Type B pancreatic cell (in vitro differentiated cells): ENCODE measurements around the gene RAB38. TPM values are rescaled to one million over a fixed set of nuclear protein-coding genes. Genes with fewer than 3 reads are reported as not detected.

Source experiments
- DNase-seq: peaks from one replicate; pipeline ENCODE4 v3.0.0; 2021; ENCODE audit warnings: mixed read lengths; ENCODE audit not compliant: unreplicated experiment; ENCODE audit errors: extremely low spot score
- H3K27ac Mint-ChIP-seq: 2 replicates; pipeline ENCODE4 v1.8.0; 2021; ENCODE audit warnings: mild to moderate bottlenecking, mixed read lengths
- H3K27me3 Mint-ChIP-seq: 2 replicates; pipeline ENCODE4 v1.8.0; 2021; ENCODE audit warnings: mixed read lengths
- H3K36me3 Mint-ChIP-seq: 2 replicates; pipeline ENCODE4 v1.8.0; 2021; ENCODE audit warnings: mixed read lengths
- H3K4me1 Mint-ChIP-seq: one replicate; pipeline ENCODE4 v1.8.0; 2021; ENCODE audit warnings: mixed read lengths; ENCODE audit not compliant: unreplicated experiment
- H3K4me3 Mint-ChIP-seq: 2 replicates; pipeline ENCODE4 v1.8.0; 2021; ENCODE audit warnings: mild to moderate bottlenecking, mixed read lengths
- H3K9me3 Mint-ChIP-seq: 2 replicates; pipeline ENCODE4 v1.8.0; 2021; ENCODE audit warnings: mixed read lengths
- total RNA-seq: library from RNA; stranded (reverse); gene quantifications from 2 replicates; pipeline ENCODE4 v1.2.1, GENCODE V29; 2021; ENCODE audit warnings: low replicate concordance
- TF ChIP-seq, protein P1 (sequence below): fragments of 200-600 bp; sonication (generic); conservative IDR thresholded peaks from 2 replicates; pipeline ENCODE4 v1.5.0; 2021; ENCODE audit warnings: antibody characterized with exemption, mild to moderate bottlenecking

RAB38 gene
- total RNA-seq, 1 donor from 2014 or later: 16.8 TPM

DNA sequence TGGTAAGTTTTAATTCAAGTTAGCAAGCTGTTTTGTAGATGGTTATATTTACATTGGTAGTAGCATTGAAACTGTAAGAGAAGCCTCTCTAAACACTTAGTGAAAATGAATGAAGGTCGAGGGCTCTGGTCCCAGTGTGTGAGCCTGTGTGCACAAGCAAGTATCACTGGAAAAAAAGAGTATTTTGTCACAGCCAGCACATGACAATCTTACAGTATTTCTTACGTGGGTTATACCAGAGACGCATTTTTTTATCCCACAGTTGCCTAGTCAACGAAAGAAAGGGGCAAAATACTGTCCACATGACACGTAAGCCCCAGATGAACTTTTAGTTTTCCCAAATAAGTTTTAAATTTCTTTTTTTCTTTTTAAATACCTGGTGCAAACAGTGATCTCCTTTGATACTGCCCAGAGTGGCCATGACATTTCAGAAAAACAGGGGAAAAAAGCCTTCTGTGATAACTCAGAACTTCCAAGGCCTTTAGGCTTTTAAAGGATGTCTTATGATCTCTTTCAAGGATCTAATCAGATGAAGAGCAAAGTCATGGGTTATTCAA lies 23.5 kb downstream of the RAB38 start:
- Mint-ChIP-seq H3K36me3 (peaks cover 14% of the 10 kb centered on the region), H3K9me3 (no peaks in the 10 kb centered on the region), H3K27ac (no peak overlapping the region), H3K4me1 (no peaks in the 10 kb centered on the region), H3K4me3 (no peak overlapping the region), H3K27me3 (no peaks in the 10 kb centered on the region)
- no peak for DNase-seq
- TF ChIP-seq, protein P1, sequence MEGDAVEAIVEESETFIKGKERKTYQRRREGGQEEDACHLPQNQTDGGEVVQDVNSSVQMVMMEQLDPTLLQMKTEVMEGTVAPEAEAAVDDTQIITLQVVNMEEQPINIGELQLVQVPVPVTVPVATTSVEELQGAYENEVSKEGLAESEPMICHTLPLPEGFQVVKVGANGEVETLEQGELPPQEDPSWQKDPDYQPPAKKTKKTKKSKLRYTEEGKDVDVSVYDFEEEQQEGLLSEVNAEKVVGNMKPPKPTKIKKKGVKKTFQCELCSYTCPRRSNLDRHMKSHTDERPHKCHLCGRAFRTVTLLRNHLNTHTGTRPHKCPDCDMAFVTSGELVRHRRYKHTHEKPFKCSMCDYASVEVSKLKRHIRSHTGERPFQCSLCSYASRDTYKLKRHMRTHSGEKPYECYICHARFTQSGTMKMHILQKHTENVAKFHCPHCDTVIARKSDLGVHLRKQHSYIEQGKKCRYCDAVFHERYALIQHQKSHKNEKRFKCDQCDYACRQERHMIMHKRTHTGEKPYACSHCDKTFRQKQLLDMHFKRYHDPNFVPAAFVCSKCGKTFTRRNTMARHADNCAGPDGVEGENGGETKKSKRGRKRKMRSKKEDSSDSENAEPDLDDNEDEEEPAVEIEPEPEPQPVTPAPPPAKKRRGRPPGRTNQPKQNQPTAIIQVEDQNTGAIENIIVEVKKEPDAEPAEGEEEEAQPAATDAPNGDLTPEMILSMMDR: no peak

- no peaks in the 10 kb centered on the region for H3K9me3 Mint-ChIP-seq
Observed at GRCh38 chr11:88146106-88146505, 29.1 kb downstream of the RAB38 start.

DNA sequence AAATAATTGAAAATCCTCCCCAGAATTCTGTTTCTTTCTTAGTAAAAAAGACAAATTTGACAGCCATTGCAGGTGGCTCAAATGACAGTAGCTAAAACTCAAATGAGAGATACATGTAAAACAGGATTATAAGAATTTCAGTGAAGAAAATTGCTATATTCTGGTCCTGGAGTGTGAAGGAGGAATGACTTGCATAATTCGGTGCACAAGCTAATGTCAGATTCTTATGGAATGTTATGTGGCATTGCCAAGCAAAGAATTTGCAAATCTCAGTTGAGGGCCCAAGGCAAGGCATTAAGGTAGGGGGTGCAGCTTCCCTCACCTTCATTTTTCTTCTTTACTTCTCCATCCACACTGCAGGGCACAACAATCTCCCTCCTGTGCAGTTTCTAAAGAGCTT lies 35.4 kb downstream of the RAB38 start:
- H3K9me3 Mint-ChIP-seq: peaks cover 3% of the 10 kb centered on the region
- no peaks in the 10 kb centered on the region for H3K27me3 Mint-ChIP-seq
- H3K4me3 Mint-ChIP-seq: no peak overlapping the region
- H3K4me1 Mint-ChIP-seq: peaks cover 4% of the 10 kb centered on the region
- no peak for DNase-seq
- TF ChIP-seq, protein P1: no peak
- no peak overlapping the region for H3K27ac Mint-ChIP-seq
- H3K36me3 Mint-ChIP-seq: peaks cover 13% of the 10 kb centered on the region

More at GRCh38 chr11:88146106-88146505, 29.1 kb downstream of the RAB38 start:
- no peak for DNase-seq
- TF ChIP-seq, protein P1: no peak
- no peak overlapping the region for H3K27ac Mint-ChIP-seq
- H3K36me3 Mint-ChIP-seq: peaks cover 15% of the 10 kb centered on the region
- H3K4me1 Mint-ChIP-seq: no peaks in the 10 kb centered on the region
- no peak overlapping the region for H3K4me3 Mint-ChIP-seq
- no peaks in the 10 kb centered on the region for H3K27me3 Mint-ChIP-seq

- Mint-ChIP-seq H3K36me3 (peaks cover 8% of the 10 kb centered on the region), H3K9me3 (peaks cover 3% of the 10 kb centered on the region), H3K4me1 (no peaks in the 10 kb centered on the region), H3K27me3 (no peaks in the 10 kb centered on the region), H3K4me3 (no peak overlapping the region), H3K27ac (no peak overlapping the region)
- no peak for DNase-seq
- TF ChIP-seq, protein P1: no peak
Observed at GRCh38 chr11:88131764-88132470, 43.3 kb downstream of the RAB38 start.

- Mint-ChIP-seq H3K27ac (no peak overlapping the region), H3K27me3 (no peaks in the 10 kb centered on the region), H3K4me3 (no peak overlapping the region), H3K9me3 (no peaks in the 10 kb centered on the region), H3K4me1 (peaks cover 4% of the 10 kb centered on the region), H3K36me3 (peaks cover 8% of the 10 kb centered on the region)
- no peak for DNase-seq
- TF ChIP-seq, protein P1: no peak
Observed at GRCh38 chr11:88122956-88123355, 52.3 kb downstream of the RAB38 start.
